Gastrocnemius medialis (tissue), 4 donors: Measurements from ENCODE around the gene C2orf92.

Source experiments
- POLR2A ChIP-seq, 2 donors: fragments of 450-650 bp; IDR thresholded peaks; one replicate each; pipeline ENCODE4 v1.6.1; 2017; ENCODE audit warnings: antibody characterized with exemption in 2 of 2, mild to moderate bottlenecking in 2 of 2, moderate library complexity in 2 of 2
- TF ChIP-seq, protein P1 (sequence below), 5 experiments: fragments of 450-650 bp in 3 of 5; fragments of 200-600 bp in 2 of 5; sonication (generic) in 2 of 5; IDR thresholded peaks in 4 of 5; conservative IDR thresholded peaks in 1 of 5; 1 replicate in 4 of 5; 2 replicates in 1 of 5; pipeline ENCODE4 v1.5.1; 2016 to 2019; ENCODE audit warnings: antibody characterized with exemption in 5 of 5, mild to moderate bottlenecking in 3 of 5, moderate library complexity in 3 of 5

GRCh38 chr2:97731274-97732020 lies 61.9 kb downstream of the C2orf92 start:
- TF ChIP-seq, protein P1, sequence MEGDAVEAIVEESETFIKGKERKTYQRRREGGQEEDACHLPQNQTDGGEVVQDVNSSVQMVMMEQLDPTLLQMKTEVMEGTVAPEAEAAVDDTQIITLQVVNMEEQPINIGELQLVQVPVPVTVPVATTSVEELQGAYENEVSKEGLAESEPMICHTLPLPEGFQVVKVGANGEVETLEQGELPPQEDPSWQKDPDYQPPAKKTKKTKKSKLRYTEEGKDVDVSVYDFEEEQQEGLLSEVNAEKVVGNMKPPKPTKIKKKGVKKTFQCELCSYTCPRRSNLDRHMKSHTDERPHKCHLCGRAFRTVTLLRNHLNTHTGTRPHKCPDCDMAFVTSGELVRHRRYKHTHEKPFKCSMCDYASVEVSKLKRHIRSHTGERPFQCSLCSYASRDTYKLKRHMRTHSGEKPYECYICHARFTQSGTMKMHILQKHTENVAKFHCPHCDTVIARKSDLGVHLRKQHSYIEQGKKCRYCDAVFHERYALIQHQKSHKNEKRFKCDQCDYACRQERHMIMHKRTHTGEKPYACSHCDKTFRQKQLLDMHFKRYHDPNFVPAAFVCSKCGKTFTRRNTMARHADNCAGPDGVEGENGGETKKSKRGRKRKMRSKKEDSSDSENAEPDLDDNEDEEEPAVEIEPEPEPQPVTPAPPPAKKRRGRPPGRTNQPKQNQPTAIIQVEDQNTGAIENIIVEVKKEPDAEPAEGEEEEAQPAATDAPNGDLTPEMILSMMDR (IDR thresholded peaks at IDR 0.05 in 4 of 5, conservative IDR thresholded peaks at IDR 0.05 in 1 of 5) = no peak
- TF ChIP-seq POLR2A (IDR thresholded peaks at IDR 0.05) = no peak
